GM19467 (cell line): ENCODE results near the gene TMEM88.

Experiments
- ATAC-seq: cut with Tn5 transposase; IDR thresholded peaks from one replicate; pipeline ENCODE4 v1.9.1; 2021; ENCODE audit warnings: mild to moderate bottlenecking, moderate library complexity; ENCODE audit not compliant: unreplicated experiment

TMEM88 gene

GRCh38 chr17:7884581-7885366, 29.9 kb downstream of the TMEM88 start:
- ATAC-seq: no peak

- ATAC-seq: no peak
These were observed 30.7 kb downstream of the TMEM88 start for GRCh38 chr17:7885367-7886226.

GRCh38 chr17:7886227-7887037, 31.6 kb downstream of the TMEM88 start:
- no peak for ATAC-seq

- no peak for ATAC-seq
These were observed 32.2 kb downstream of the TMEM88 start for GRCh38 chr17:7887038-7887481.

GRCh38 chr17:7887482-7888183, 32.8 kb downstream of the TMEM88 start:
- no peak for ATAC-seq

GRCh38 chr17:7888184-7888920, 33.5 kb downstream of the TMEM88 start, which contains the start of gene CHD3:
TSS of gene CHD3 (plus strand) at chr17:7888789. CDS start at chr17:7889001, 212 bp downstream.
- no peak for ATAC-seq

GRCh38 chr17:7889166-7889955, 34.5 kb downstream of the TMEM88 start:
- ATAC-seq: no peak

- ATAC-seq: no peak
These were observed 38.5 kb downstream of the TMEM88 start for GRCh38 chr17:7893187-7893880.

- ATAC-seq: no peak
These were observed 39.4 kb downstream of the TMEM88 start for GRCh38 chr17:7894226-7894625.

- no peak for ATAC-seq
These were observed 40.0 kb downstream of the TMEM88 start for GRCh38 chr17:7894866-7895265.

GRCh38 chr17:7897090-7897489, 42.2 kb downstream of the TMEM88 start:
- ATAC-seq: no peak

GRCh38 chr17:7897773-7898172, 42.9 kb downstream of the TMEM88 start:
- ATAC-seq: no peak

GRCh38 chr17:7903154-7904103, 48.6 kb downstream of the TMEM88 start:
- no peak for ATAC-seq
